G401.6 (cell line): ENCODE results near the gene TARDBP.
"Not testable (repeated sequence)": the region's sequence is repeated elsewhere in the genome, so short reads cannot be mapped to it uniquely, and the experiment has no call there.

Experiments
- FAIRE-seq: peaks from 2 replicates; lab custom pipeline; 2012; peaks lifted over from hg19 to GRCh38; lab: Jason Lieb, UNC

Gene TARDBP

DNA sequence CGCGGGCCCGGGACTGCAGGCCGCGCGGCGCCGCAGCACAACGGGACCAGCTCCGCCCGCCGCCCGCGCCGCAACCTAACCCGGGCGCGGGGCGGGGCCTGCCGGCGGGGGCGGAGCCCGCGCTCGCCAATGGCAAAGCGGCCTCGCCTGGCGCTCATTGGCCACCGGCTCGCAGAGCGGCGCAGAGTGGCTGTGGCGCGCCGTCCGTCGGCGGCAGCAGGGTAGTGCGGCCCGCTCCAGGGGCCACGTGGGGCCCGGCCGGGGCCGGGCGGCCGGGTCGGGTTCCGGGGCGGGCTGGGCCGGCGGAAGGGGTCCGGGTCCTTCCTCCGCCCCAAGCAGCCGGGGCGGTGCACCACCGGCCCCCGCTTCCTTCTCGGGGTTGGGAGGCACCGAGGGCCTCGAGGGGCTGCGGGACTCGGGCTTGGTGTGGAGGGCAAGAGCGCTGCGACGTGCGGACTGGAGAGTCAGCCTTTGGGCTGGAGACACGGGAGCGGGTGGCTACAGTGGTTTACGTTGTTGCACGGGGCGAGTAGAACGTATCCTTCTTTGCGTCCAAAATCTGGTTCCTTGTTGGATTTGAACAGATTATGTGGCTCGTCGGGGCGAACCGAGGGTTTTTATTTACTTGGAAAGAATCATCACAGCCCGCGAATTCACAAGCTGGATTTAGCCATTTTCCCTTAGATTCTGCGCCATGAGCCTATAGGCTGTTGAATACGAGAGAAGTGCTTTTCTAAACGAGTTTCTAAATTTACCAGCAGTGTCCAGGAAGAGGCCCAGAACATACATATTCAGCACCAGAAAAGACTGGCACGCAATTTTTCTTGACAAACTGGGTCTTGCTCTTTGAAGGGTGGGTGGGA, 47.7 kb downstream of the TARDBP start, which contains the start of gene SRM:
Gene SRM (minus strand): TSS at position 51 of the 863 bp plus-strand sequence. CDS start 75 bp downstream, outside the sequence.
- no peak for FAIRE-seq

DNA sequence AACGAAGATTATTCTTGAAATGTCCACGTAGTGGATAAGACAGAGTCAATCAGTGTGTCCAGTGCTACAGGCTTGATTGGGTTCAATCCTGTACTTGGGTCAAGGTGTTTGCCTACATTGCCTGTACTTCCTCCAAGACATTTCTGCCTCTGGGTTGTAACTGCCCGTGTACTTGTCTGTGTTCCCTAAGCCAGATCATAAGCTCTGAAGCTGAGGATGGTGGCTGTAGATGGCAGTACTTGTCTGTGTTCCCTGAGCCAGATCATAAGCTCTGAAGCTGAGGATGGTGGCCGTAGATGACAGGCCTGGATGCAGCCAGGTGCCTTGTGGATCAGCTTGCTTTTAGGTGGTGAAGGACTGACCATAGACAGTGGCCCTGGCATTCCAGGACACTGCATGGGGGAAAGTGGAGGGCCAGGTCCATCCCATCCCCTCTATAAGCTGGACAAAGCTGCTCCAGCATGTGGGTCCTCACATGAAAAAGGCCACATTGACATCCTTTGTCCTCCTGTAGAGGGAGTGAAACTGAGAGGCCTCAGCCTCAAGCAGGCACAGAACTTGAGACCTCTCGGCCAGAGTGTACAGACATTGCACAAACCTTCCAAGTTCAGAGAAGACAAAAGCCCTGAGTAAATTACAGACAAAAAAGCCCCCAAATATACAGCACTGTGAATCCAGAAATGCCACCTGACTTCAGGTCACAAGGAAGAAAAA, 49.4 kb downstream of the TARDBP start:
- no peak for FAIRE-seq

DNA sequence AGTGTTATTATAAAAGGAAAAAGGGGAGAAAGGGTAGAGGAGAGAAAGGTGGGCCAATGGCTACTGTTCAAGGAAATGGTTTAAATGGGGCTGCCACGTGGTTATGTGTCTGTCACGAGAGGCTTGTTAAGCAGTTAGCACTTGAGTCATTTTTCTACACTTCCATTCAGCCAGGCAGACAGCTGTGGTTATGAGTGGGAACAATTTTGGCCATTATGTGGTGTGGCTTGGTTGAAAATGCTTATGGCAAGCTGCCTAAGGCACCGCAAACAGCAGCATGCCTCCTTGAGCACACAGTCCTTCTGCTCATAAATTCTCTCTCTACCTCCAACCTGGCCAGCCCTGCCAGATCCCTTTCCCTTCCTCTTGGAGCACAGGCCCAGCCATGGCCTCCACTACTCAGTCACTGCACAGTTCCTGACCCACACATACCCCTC, 50.5 kb downstream of the TARDBP start:
- FAIRE-seq, result no peak

DNA sequence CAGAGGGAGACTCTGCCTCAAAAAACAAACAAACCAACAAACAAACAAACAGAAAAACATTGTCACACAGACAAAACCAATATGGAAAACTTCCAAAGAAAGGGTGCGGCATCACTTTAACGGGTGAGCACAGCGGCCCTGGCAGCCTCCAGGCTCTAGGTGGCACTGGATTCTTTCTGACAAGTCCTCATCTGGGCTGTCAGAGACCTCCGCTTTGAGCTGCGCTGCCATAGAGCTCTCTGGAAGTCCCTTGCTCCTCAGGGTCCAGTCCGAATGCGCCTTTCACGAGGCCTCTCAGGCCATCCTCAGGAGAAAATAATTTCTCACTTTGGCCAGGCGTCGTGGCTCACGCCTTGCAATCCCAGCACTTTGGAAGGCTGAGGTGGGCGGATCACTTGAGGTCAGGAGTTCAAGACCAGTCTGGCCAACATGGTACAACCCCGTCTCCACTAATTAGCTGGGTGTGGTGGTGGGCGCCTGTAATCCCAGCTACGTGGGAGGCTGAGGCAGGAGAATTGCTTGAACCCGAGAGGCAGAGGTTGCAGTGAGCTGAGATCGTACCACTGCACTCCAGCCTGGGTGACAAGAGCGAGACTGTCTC, 51.6 kb downstream of the TARDBP start:
- FAIRE-seq, result not testable (repeated sequence)

DNA sequence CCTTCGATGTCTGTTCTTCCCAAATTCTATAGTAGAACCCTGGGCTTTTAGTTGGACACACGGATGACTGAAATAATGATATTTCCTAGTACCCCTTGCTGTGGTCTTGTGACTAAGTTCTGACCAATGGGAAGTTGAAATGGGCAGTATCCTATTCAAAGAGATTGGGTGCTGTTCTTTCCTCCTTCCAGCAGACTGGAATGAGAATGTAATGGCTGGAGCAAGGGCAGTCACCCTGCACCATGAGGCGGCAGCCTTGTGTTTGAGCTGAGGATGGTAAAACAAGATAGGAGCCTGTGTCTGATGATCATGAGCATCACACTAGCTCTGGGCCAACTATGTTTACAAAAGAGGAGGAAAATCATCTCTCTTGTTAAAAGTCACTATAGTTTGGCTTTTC, 52.5 kb downstream of the TARDBP start:
- no peak for FAIRE-seq

DNA sequence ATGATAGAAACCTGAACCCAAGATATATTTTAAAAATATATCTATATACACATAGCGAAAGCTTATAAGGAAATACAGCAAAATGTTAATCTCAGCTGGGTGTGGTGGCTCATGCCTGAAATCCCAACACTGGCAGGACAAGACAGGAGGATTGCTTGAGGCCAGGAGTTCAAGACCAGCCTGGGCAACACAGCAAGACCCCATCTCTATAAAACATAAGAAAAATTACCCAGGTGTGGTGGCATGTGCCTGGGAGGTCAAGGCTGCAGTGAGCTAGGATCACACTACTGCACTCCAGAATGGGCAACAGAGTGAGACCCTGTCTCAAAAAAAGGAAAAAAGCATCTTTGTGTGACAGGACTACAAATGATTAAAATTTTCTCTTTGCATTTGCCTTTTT, 53.3 kb downstream of the TARDBP start:
- FAIRE-seq, result no peak

DNA sequence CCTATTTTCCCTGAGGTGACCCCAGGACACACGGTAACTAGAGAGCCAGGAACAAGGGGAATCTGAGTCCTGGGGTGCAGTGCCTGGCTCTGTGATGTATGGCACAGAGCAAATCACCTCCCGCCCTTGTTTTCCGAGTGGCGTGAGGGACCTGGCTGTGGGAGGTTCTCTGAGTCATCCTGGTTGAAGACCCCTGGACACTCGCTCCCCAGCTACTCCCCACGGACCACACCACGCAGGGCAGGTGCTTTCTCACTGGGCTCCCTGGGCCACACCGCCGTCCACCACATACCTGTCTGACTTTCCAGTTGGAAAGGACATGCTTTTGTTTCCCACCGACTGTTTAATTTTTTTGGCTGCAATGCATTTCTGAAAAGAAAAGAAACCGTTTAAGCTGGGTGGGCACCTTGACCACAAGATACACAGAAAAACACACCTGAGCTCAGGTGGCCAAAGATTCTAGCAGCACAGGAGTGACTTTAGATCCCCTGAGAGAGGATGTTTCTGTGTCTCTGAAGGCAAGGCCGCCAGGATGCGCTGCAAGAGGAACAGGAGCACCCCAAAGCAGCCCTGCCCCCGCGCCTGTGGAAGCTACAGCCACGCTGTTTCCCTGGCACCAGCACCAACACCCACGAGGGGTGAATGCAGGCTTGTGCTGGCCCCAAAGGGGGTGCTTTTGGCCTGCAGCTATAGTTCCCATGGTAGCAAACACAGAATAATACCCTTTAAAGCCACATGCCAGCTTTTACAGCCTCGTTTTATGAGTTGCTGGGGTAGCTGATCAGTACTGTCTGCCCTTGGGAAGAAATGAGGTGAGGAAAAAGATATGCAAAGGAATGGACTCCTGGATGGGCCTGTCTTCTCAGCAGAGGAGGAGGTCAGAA, 55.5 kb downstream of the TARDBP start:
- FAIRE-seq, result no peak

DNA sequence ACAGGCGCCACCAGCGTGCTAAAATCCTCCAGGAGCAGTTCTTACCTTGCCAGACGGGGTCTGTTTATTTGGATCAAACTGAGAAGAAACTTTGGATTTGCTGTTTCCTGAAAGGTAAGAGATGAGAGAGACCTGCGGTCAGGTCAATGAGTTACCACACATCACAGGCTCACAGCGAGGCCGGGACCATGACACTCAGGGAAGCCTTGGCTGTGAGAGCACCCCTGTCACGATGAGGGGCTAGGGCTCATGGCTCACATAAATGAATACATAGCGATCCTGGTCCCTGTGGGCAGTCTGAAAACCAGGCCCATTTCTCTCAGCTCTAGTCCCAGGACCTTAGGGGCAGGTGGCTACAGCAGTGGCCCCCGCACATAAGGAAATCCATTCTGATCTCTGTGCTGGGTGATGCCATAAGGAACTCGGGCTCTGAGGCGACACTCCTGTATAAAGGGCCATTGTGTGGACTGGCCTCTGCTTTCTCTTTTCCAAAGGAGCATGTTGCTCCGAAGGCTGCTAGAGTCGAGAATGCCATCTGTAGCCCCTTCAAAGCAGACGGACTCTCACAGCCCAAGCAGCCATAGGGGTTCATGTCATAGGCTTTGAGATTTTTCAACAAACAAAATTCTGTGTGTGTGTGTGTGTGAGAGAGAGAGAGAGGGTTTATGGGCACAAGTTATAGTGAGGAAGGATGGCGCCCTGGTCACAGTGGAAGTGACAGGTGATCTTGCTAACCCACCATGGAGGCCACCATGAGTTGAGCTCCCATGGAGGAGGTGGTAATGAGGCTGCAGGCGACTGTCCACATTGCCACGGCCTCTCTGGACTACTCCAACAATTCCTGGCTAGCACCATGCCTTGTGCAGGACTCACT, 56.4 kb downstream of the TARDBP start:
- FAIRE-seq, result no peak

DNA sequence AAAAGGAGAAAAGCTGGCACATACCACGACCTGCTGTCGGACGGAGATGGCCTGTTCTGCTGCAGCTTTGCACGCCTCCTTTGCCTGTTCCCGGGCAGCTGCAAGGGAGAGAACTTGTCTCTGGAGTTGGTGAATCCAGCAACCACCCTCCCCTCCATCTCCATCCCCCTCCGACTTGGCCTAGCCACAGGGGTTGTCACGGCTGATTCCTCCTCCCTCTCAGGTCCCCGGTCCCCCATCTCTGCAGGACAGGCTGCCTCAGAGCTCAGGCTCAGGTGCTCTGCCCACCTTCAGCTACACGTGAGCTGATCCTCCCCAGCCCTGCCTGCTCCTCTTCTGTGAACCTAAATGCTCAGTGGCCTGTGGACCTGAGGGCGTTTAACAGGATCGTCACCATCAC, 58.4 kb downstream of the TARDBP start:
- FAIRE-seq, result no peak

DNA sequence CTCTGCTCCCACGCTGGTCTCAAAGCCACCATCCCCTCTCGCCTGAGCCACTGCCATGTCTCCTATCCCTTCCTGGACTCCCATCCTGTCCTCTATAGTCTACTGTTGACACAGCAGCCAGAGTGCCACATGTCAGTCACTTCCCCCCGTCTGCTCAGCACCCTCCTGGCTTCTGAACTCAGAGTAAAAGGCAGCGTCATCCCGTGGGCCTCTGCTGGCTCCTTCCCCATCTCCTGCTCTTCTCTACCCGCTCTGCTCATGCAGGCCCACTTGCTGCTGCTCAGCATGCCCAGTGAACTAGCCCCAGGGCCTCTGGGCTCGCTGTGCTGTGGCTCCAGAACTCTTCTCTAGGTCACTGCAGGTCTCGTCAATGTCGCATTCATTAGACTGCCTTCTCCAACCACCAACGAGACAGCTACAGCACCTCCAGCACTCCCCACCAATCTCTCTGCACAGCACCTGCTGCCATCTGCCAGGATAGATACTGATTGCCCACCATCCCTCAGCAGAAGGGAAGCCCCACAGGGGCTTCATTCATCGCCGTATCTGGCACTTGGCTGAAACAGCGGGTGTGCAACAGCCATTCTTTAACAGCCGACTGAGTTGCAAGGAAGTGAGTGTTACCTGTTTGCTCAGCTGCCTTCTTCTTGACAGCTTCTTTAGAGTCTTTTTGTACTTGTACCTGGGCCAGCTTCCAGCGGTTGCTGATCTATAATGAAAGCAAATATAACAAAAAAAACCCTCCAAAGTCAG, 59.2 kb downstream of the TARDBP start:
- no peak for FAIRE-seq

DNA sequence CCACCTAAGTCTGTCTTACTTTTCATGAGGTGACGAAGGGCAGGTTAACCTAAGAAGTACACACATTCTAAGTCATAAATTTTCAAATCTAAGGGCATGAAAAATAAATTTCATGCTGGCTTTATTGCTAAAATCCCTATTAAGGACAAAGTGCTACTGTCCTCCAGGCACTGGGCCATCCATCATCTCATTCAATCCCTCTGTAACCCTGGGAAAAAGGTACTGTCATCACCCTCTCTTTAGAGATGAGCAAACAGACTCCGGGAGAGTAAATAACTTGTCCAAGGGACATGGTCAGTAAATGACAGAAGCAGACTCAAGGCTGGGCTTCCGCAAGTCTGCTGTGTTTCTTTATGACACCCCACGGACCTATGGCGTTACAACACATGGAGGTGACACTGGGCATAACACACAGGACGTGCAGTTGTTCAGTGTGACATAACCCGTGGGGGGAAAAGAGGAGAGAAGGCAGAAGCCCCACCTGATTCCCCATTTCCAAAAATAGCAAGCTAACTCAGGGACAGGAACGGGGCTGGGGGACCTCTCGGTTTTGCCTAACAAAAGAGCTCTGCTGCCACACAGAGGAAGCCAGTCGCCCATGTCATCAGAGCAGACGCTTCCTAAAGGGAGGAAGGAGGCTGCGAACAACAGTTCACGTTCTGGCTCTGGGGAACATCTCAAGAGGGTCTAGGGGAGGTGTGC, 59.9 kb downstream of the TARDBP start:
- FAIRE-seq, result no peak

DNA sequence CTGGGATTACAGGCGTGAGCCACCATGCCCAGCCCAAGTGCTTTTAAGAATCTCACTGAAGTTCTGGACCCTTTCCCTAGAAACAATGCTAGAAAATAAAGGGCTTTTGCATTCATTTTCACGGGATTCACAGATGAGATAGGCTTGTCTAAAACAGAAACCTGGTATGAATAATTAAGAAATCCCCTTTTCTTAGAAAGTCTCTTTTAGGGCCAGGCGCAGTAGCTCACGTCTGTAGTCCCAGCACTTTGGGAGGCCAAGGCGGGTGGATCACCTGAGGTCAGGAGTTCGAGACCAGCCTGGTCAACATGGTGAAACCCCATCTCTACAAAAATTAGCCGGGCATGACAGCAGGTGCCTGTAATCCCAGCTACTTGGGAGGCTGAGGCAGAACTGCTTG, 60.9 kb downstream of the TARDBP start:
- FAIRE-seq, result not testable (repeated sequence)
